HCT116 (cell line): Measurements from ENCODE around the gene BAIAP2L2. TPM values are rescaled to one million over a fixed set of nuclear protein-coding genes. Genes with fewer than 3 reads are reported as not detected.
A peak's percentile ranks its signal among the peaks of the same experiment; 100 is the strongest.

Experiments used
- ATAC-seq: fragments of 200-7000 bp; cut with Tn5 transposase; 2 replicates; pipeline ENCODE4 v1.9.1; 2020; ENCODE audit warnings: mild to moderate bottlenecking, moderate library complexity
- BruUV-seq: library from RNA; stranded (reverse); fragments of 400-500 nt; replicated peaks from 2 replicates; lab custom pipeline; 2021; lab: Mats Ljungman, UMichigan
- CTCF ChIA-PET: fragments of 300-600 bp; sonication (Branson Sonifier 250); formaldehyde crosslinking; loops from one replicate; lab custom pipeline; 2021; ENCODE audit warnings: antibody characterized with exemption; lab: Charles Lee
- POLR2A ChIA-PET: fragments of 300-600, 350-600 bp; sonication (Branson Sonifier 250); formaldehyde crosslinking; loops from one replicate; lab custom pipeline; 2021; ENCODE audit warnings: antibody characterized with exemption; lab: Charles Lee
- RAD21 ChIA-PET, 2 experiments: fragments of 300-600 bp; sonication (Branson Sonifier 250); formaldehyde crosslinking; loops; one replicate each; lab custom pipeline; 2023; ENCODE audit warnings: low total read pairs in 2 of 2; ENCODE audit not compliant: uncharacterized antibody in 2 of 2, unreplicated experiment in 2 of 2, low non-redundant PET in 1 of 2; lab: Charles Lee
- DNase-seq: peaks from one replicate; pipeline ENCODE4 v3.0.0-alpha.2; 2010; ENCODE audit warnings: low read depth, low spot score
- H2AFZ ChIP-seq: fragments of 200-600 bp; shearing (Covaris generic), sonication (generic); 2 replicates; pipeline ENCODE4 v1.6.1; 2017; ENCODE audit warnings: low read depth, mixed run types, mixed read lengths, antibody characterized with exemption, low read length; ENCODE audit not compliant: poor library complexity, severe bottlenecking
- H3K27ac ChIP-seq: 2 replicates; pipeline ENCODE4 v1.5.1; 2012; ENCODE audit warnings: low read depth, low read length
- H3K27me3 ChIP-seq: fragments of 200-600 bp; sonication (generic); 2 replicates; pipeline ENCODE4 v1.6.1; 2016; ENCODE audit warnings: mixed run types, low read length, mixed read lengths; ENCODE audit not compliant: insufficient read depth
- H3K36me3 ChIP-seq, 2 experiments: fragments of 200-500 bp in 1 of 2; fragments of 200-600 bp in 1 of 2; sonication (Bioruptor generic) in 1 of 2; sonication (generic) in 1 of 2; 2 replicates each; pipeline versions ENCODE4 v1.5.1 to v1.6.1; 2014 to 2016; ENCODE audit warnings: low read length in 2 of 2, inconsistent platforms in 1 of 2, mixed read lengths in 1 of 2, mixed run types in 1 of 2; ENCODE audit not compliant: insufficient read depth in 2 of 2, control insufficient read depth in 1 of 2
- H3K4me1 ChIP-seq, 2 experiments: fragments of 200-600 bp in 1 of 2; sonication (generic) in 1 of 2; 2 replicates each; pipeline versions ENCODE4 v1.5.1 to v1.6.1; 2012 to 2017; ENCODE audit warnings: low read length in 2 of 2, inconsistent platforms in 1 of 2, mild to moderate bottlenecking in 1 of 2, mixed read lengths in 1 of 2, mixed run types in 1 of 2, moderate library complexity in 1 of 2; ENCODE audit not compliant: insufficient read depth in 2 of 2, control insufficient read depth in 1 of 2
- H3K4me2 ChIP-seq: fragments of 200-600 bp; sonication (generic); 2 replicates; pipeline ENCODE4 v1.6.1; 2017; ENCODE audit warnings: mixed run types, low read length, mixed read lengths
- H3K4me3 ChIP-seq, 2 experiments: fragments of 200-600 bp in 1 of 2; sonication (generic) in 1 of 2; replicated peaks in 1 of 2; 2 replicates each; pipeline ENCODE4 v1.5.1; 2011 to 2016; ENCODE audit warnings: low read length in 2 of 2, control low read depth in 1 of 2, low read depth in 1 of 2, mild to moderate bottlenecking in 1 of 2, mixed read lengths in 1 of 2, mixed run types in 1 of 2
- H3K79me2 ChIP-seq: fragments of 200-600 bp; sonication (generic); 2 replicates; pipeline ENCODE4 v1.6.1; 2017; ENCODE audit warnings: mild to moderate bottlenecking, mixed run types, low read length, moderate library complexity, mixed read lengths; ENCODE audit not compliant: insufficient read depth
- H3K9ac ChIP-seq: fragments of 200-600 bp; sonication (generic); 2 replicates; pipeline ENCODE4 v1.6.1; 2016; ENCODE audit warnings: low read length, mixed read lengths
- H3K9me2 ChIP-seq: fragments of 200-600 bp; sonication (generic), shearing (Covaris generic); 2 replicates; pipeline ENCODE4 v1.6.1; 2017; ENCODE audit warnings: mixed run types, mild to moderate bottlenecking, moderate library complexity; ENCODE audit not compliant: insufficient read depth
- H3K9me3 ChIP-seq, 2 experiments: fragments of 200-500 bp in 1 of 2; fragments of 200-600 bp in 1 of 2; sonication (Bioruptor generic) in 1 of 2; sonication (generic) in 1 of 2; 2 replicates each; pipeline ENCODE4 v1.6.1; 2014 to 2017; ENCODE audit warnings: low read length in 2 of 2, mixed read lengths in 2 of 2, inconsistent platforms in 1 of 2, low read depth in 1 of 2, mild to moderate bottlenecking in 1 of 2, mixed run types in 1 of 2, moderate library complexity in 1 of 2; ENCODE audit not compliant: control insufficient read depth in 1 of 2, insufficient read depth in 1 of 2
- H4K20me1 ChIP-seq: fragments of 200-600 bp; sonication (generic), shearing (Covaris generic); 2 replicates; pipeline ENCODE4 v1.6.1; 2017; ENCODE audit warnings: mixed run types, mild to moderate bottlenecking, moderate library complexity; ENCODE audit not compliant: insufficient read depth
- CEBPB ChIP-seq: IDR thresholded peaks from 2 replicates; pipeline ENCODE4 v1.6.1; 2012; ENCODE audit warnings: low read depth
- EGR1 ChIP-seq: IDR thresholded peaks from 2 replicates; pipeline ENCODE4 v1.6.1; 2012; ENCODE audit warnings: low read depth
- FOSL1 ChIP-seq: IDR thresholded peaks from 2 replicates; pipeline ENCODE4 v1.6.1; 2012; ENCODE audit warnings: low read depth
- JUND ChIP-seq: IDR thresholded peaks from 2 replicates; pipeline ENCODE4 v1.6.1; 2012
- MAX ChIP-seq: IDR thresholded peaks from 2 replicates; pipeline ENCODE4 v1.6.1; 2012
- ZBTB33 ChIP-seq: IDR thresholded peaks from 2 replicates; pipeline ENCODE4 v1.6.1; 2011; ENCODE audit warnings: mild to moderate bottlenecking, low read length, moderate library complexity; ENCODE audit not compliant: insufficient replicate concordance; ENCODE audit errors: extremely low read depth
- intact Hi-C: fragments of 100-400 bp; cut with micrococcal nuclease; formaldehyde crosslinking; loops from 2 replicates; pipeline ENCODE4 v1.10.0; 2022
- total RNA-seq: library from RNA; stranded (reverse); gene quantifications from one replicate; pipeline ENCODE4 v1.2.1, GENCODE V29; 2021; ENCODE audit not compliant: unreplicated experiment

The BAIAP2L2 gene
- total RNA-seq, 1 experiment from 2014 or later = 1.0 TPM

GRCh38 chr22:38089474-38089851 is 21.0 kb downstream of the BAIAP2L2 start:
- H3K27ac ChIP-seq = no peak overlapping the region
- H4K20me1 ChIP-seq = no peaks in the 10 kb centered on the region
- H2AFZ ChIP-seq = no peak overlapping the region
- intact Hi-C loops = no loop called here
- H3K9me3 ChIP-seq = no peaks in the 10 kb centered on the region
- H3K4me1 ChIP-seq = peaks cover 0 to 4% of the 10 kb centered on the region in 2 experiments; a peak in 1 of 4 replicates
- DNase-seq (no peak), ATAC-seq (no peak)
- H3K4me2 ChIP-seq = no peak overlapping the region
- ChIA-PET CTCF (interaction anchor here (1.6 kb wide), 1 partner anchor 8 kb away, joined by 6 read pairs; no protein-coding TSS in a partner anchor), POLR2A (no interaction called here)
- H3K27me3 ChIP-seq = no peaks in the 10 kb centered on the region
- no peaks in the 10 kb centered on the region for H3K79me2 ChIP-seq
- no peaks in the 10 kb centered on the region for H3K9me2 ChIP-seq
- H3K4me3 ChIP-seq = no peak overlapping the region
- no peak overlapping the region for H3K9ac ChIP-seq
- no TSS peak for BruUV-seq
- TF ChIP-seq FOSL1 = no peak
- TF ChIP-seq ZBTB33 = no peak
- TF ChIP-seq, all 23 proteins: peak for 0
- RAD21 ChIA-PET = no interaction called here
- H3K36me3 ChIP-seq = no peaks in the 10 kb centered on the region

GRCh38 chr22:38088629-38089473 is 21.6 kb downstream of the BAIAP2L2 start:
- Histone ChIP-seq H3K9ac (no peak overlapping the region), H2AFZ (no peak overlapping the region), H3K79me2 (no peaks in the 10 kb centered on the region), H3K9me3 (no peaks in the 10 kb centered on the region), H3K36me3 (no peaks in the 10 kb centered on the region), H3K4me2 (no peak overlapping the region), H3K27me3 (no peaks in the 10 kb centered on the region), H3K9me2 (no peaks in the 10 kb centered on the region), H3K27ac (no peak overlapping the region), H4K20me1 (no peaks in the 10 kb centered on the region), H3K4me1 (peaks cover 0 to 4% of the 10 kb centered on the region in 2 experiments; a peak in 1 of 4 replicates), H3K4me3 (no peak overlapping the region)
- TSS peak; percentile 36 for BruUV-seq
- no peak for TF ChIP-seq EGR1
- TF ChIP-seq FOSL1 = no peak
- no peak for TF ChIP-seq MAX
- TF ChIP-seq CEBPB = no peak
- TF ChIP-seq JUND = no peak
- ChIA-PET CTCF (interaction anchor here (1.6 kb wide), 1 partner anchor 9 kb away, joined by 6 read pairs; no protein-coding TSS in a partner anchor), RAD21 (no interaction called here), POLR2A (no interaction called here)
- DNase-seq (no peak), ATAC-seq (no peak)
- intact Hi-C loops = no loop called here
